H9 (cell line): ENCODE data around the gene BAG1. TPM values are rescaled to one million over a fixed set of nuclear protein-coding genes. Genes with fewer than 3 reads are reported as not detected.

ENCODE experiments used
- DNase-seq: peaks from one replicate; pipeline ENCODE4 v3.0.0-alpha.2; 2017
- H2AFZ ChIP-seq: one replicate; pipeline ENCODE4 v1.6.1; 2013; ENCODE audit warnings: mild to moderate bottlenecking, low read length, control low read depth, moderate library complexity
- H2AK5ac ChIP-seq: 2 replicates; pipeline ENCODE4 v1.6.1; 2013; ENCODE audit warnings: low read length, control low read depth, mixed read lengths; ENCODE audit not compliant: insufficient read length
- H2BK120ac ChIP-seq: one replicate; pipeline ENCODE4 v1.6.1; 2013; ENCODE audit warnings: low read depth, mild to moderate bottlenecking, low read length, control low read depth, inconsistent platforms; ENCODE audit not compliant: poor library complexity, severe bottlenecking
- H2BK12ac ChIP-seq: 2 replicates; pipeline ENCODE4 v1.6.1; 2013; ENCODE audit warnings: low read length, control low read depth, mixed read lengths, low read depth; ENCODE audit not compliant: insufficient read length
- H2BK15ac ChIP-seq: 2 replicates; pipeline ENCODE4 v1.6.1; 2013; ENCODE audit warnings: low read depth, low read length, control low read depth
- H2BK20ac ChIP-seq: one replicate; pipeline ENCODE4 v1.6.1; 2013; ENCODE audit warnings: low read depth, mild to moderate bottlenecking, low read length, control low read depth, inconsistent platforms; ENCODE audit not compliant: poor library complexity, severe bottlenecking
- H2BK5ac ChIP-seq: 2 replicates; pipeline ENCODE4 v1.6.1; 2013; ENCODE audit warnings: low read length, control low read depth, mixed read lengths; ENCODE audit not compliant: insufficient read length
- H3K14ac ChIP-seq: 2 replicates; pipeline ENCODE4 v1.6.1; 2013; ENCODE audit warnings: low read length, control low read depth; ENCODE audit not compliant: insufficient read depth
- H3K18ac ChIP-seq: 2 replicates; pipeline ENCODE4 v1.6.1; 2013; ENCODE audit warnings: low read depth, mild to moderate bottlenecking, mixed read lengths, low read length, control low read depth; ENCODE audit not compliant: insufficient read length
- H3K23ac ChIP-seq: 2 replicates; pipeline ENCODE4 v1.6.1; 2013; ENCODE audit warnings: low read length, control low read depth, mixed read lengths, low read depth; ENCODE audit not compliant: insufficient read length
- H3K23me2 ChIP-seq: 2 replicates; pipeline ENCODE4 v1.6.1; 2013; ENCODE audit warnings: low read depth, mild to moderate bottlenecking, mixed read lengths, low read length, control low read depth; ENCODE audit not compliant: insufficient read length, poor library complexity, severe bottlenecking
- H3K27ac ChIP-seq: 2 replicates; pipeline ENCODE4 v1.5.1; 2013; ENCODE audit warnings: low read length, control low read depth, mixed read lengths, low read depth; ENCODE audit not compliant: insufficient read length
- H3K27me3 ChIP-seq: 2 replicates; pipeline ENCODE4 v1.6.1; 2013; ENCODE audit warnings: low read length, control low read depth, inconsistent platforms; ENCODE audit not compliant: insufficient read depth
- H3K4ac ChIP-seq: 2 replicates; pipeline ENCODE4 v1.6.1; 2013; ENCODE audit warnings: low read depth, mild to moderate bottlenecking, control low read depth, inconsistent platforms, low read length, moderate library complexity
- H3K4me1 ChIP-seq: 2 replicates; pipeline ENCODE4 v1.6.1; 2013; ENCODE audit warnings: low read length, control low read depth, inconsistent platforms; ENCODE audit not compliant: insufficient read depth
- H3K4me2 ChIP-seq: 2 replicates; pipeline ENCODE4 v1.6.1; 2013; ENCODE audit warnings: low read length, control low read depth, mixed read lengths; ENCODE audit not compliant: insufficient read length, insufficient read depth
- H3K56ac ChIP-seq: 2 replicates; pipeline ENCODE4 v1.6.1; 2013; ENCODE audit warnings: low read depth, mild to moderate bottlenecking, mixed read lengths, low read length, control low read depth; ENCODE audit not compliant: insufficient read length
- H3K79me1 ChIP-seq: 2 replicates; pipeline ENCODE4 v1.6.1; 2013; ENCODE audit warnings: low read depth, mild to moderate bottlenecking, moderate library complexity, low read length, control low read depth, inconsistent platforms; ENCODE audit not compliant: insufficient read depth, poor library complexity, severe bottlenecking
- H3K79me2 ChIP-seq: 2 replicates; pipeline ENCODE4 v1.6.1; 2013; ENCODE audit warnings: low read length, control low read depth, inconsistent platforms; ENCODE audit not compliant: insufficient read depth
- H3K9ac ChIP-seq: 2 replicates; pipeline ENCODE4 v1.6.1; 2013; ENCODE audit warnings: low read length, control low read depth, mixed read lengths; ENCODE audit not compliant: insufficient read length; ENCODE audit errors: extremely low read depth
- H3K9me3 ChIP-seq: one replicate; pipeline ENCODE4 v1.6.1; 2013; ENCODE audit warnings: low read depth, low read length, inconsistent platforms; ENCODE audit not compliant: control insufficient read depth
- H3T11ph ChIP-seq: one replicate; pipeline ENCODE4 v1.6.1; 2013; ENCODE audit warnings: mild to moderate bottlenecking, low read length, control low read depth, inconsistent platforms
- H4K20me1 ChIP-seq: one replicate; pipeline ENCODE4 v1.6.1; 2013; ENCODE audit not compliant: control insufficient read depth, insufficient read length, insufficient read depth
- H4K5ac ChIP-seq: 2 replicates; pipeline ENCODE4 v1.6.1; 2013; ENCODE audit warnings: low read depth, mild to moderate bottlenecking, mixed read lengths, low read length, control low read depth; ENCODE audit not compliant: insufficient read length
- H4K8ac ChIP-seq: replicated peaks from 2 replicates; pipeline ENCODE4 v1.6.1; 2013; ENCODE audit warnings: low read length, control low read depth, mixed read lengths, low read depth; ENCODE audit not compliant: insufficient read length
- H4K91ac ChIP-seq: 2 replicates; pipeline ENCODE4 v1.6.1; 2013; ENCODE audit warnings: low read depth, mild to moderate bottlenecking, moderate library complexity, mixed read lengths, low read length, control low read depth; ENCODE audit not compliant: insufficient read length
- H3K27ac Mint-ChIP-seq, 3 experiments: 2 replicates in 2 of 3; 3 replicates in 1 of 3; pipeline ENCODE4 v1.8.0; 2020 to 2021; ENCODE audit warnings: mixed read lengths in 3 of 3, mild to moderate bottlenecking in 1 of 3, moderate library complexity in 1 of 3
- H3K27me3 Mint-ChIP-seq: 2 replicates; pipeline ENCODE4 v1.8.0; 2021; ENCODE audit warnings: low read depth, mild to moderate bottlenecking, moderate library complexity, mixed read lengths
- H3K36me3 Mint-ChIP-seq, 3 experiments: 2 replicates in 2 of 3; 3 replicates in 1 of 3; pipeline ENCODE4 v1.8.0; 2020 to 2021; ENCODE audit warnings: low read depth in 3 of 3, mixed read lengths in 3 of 3; ENCODE audit not compliant: insufficient read depth in 1 of 3
- H3K4me1 Mint-ChIP-seq, 2 experiments: 2 replicates each; pipeline ENCODE4 v1.8.0; 2020; ENCODE audit warnings: mixed read lengths in 2 of 2
- H3K4me3 Mint-ChIP-seq, 2 experiments: 2 replicates in 1 of 2; 3 replicates in 1 of 2; pipeline ENCODE4 v1.8.0; 2020 to 2021; ENCODE audit warnings: mild to moderate bottlenecking in 2 of 2, mixed read lengths in 2 of 2, moderate library complexity in 1 of 2
- H3K9me3 Mint-ChIP-seq, 2 experiments: 2 replicates in 1 of 2; 3 replicates in 1 of 2; pipeline ENCODE4 v1.8.0; 2020; ENCODE audit warnings: mild to moderate bottlenecking in 2 of 2, mixed read lengths in 2 of 2, moderate library complexity in 1 of 2
- CTCF ChIP-seq: fragments of 200-600 bp; sonication (generic); conservative IDR thresholded peaks from 3 replicates; pipeline ENCODE4 v1.8.0; 2021; ENCODE audit warnings: antibody characterized with exemption, mild to moderate bottlenecking
- WGBS: extraction: QIAGEN DNeasy Blood & Tissue Kit; methylation state at CpG from one replicate; pipeline ENCODE4 v1.1.7; 2013; ENCODE audit warnings: missing lambda C conversion rate, low lambda C conversion rate, mixed read lengths; ENCODE audit not compliant: insufficient read length; ENCODE audit errors: extremely low coverage; 5-methylcytosine and 5-hydroxymethylcytosine counted together
- total RNA-seq: library from RNA; stranded (reverse); gene quantifications from 2 replicates; pipeline ENCODE4 v1.2.1, GENCODE V29; 2021

BAG1 gene
- total RNA-seq, 1 experiment from 2014 or later: 66.4 TPM

GRCh38 chr9:33288235-33288634, 23.7 kb upstream of the BAG1 start:
- Histone ChIP-seq H2AK5ac (no peak overlapping the region), H3K23ac (no peak overlapping the region), H2BK120ac (no peak overlapping the region), H2AFZ (no peak overlapping the region), H3K79me2 (peaks cover 15% of the 10 kb centered on the region; the same call in 1 of the 2 replicates), H3K9ac (no peak overlapping the region), H2BK5ac (no peak overlapping the region), H3K27me3 (no peaks in the 10 kb centered on the region), H3K18ac (no peak overlapping the region), H3T11ph (no peak overlapping the region), H3K4me2 (no peak overlapping the region), H2BK12ac (no peak overlapping the region), H3K9me3 (no peaks in the 10 kb centered on the region), H2BK15ac (no peak overlapping the region), H4K5ac (no peak overlapping the region), H4K91ac (no peak overlapping the region), H3K79me1 (peaks cover 4% of the 10 kb centered on the region), H4K20me1 (no peaks in the 10 kb centered on the region), H4K8ac (no peak overlapping the region), H3K4ac (no peak overlapping the region), H3K14ac (no peak overlapping the region), H3K4me1 (0 out of 2 replicates have a peak, but pooled peaks cover 2% of the 10 kb centered on the region), H2BK20ac (no peak overlapping the region), H3K56ac (no peak overlapping the region), H3K27ac (no peak overlapping the region), H3K23me2 (no peaks in the 10 kb centered on the region)
- Mint-ChIP-seq H3K27ac (no peak overlapping the region), H3K9me3 (peaks cover 0 to 2% of the 10 kb centered on the region in 2 experiments; a peak in 2 of 5 replicates), H3K27me3 (no peaks in the 10 kb centered on the region), H3K4me1 (peaks cover 11 to 15% of the 10 kb centered on the region in 2 experiments), H3K4me3 (no peak overlapping the region), H3K36me3 (peaks cover 1 to 14% (median 12%) of the 10 kb centered on the region in 3 experiments; a peak in 5 of 7 replicates)
- DNase-seq: no peak
- no peak for TF ChIP-seq CTCF
- WGBS: no CpG with 5 or more reads among the region's 4 CpGs
